ENCODE measurements around the gene TMEM128.
"Not testable (repeated sequence)": the region's sequence is repeated elsewhere in the genome, so short reads cannot be mapped to it uniquely, and the experiment has no call there.

Gene TMEM128

GRCh38 chr4:4248029-4248884 is at the start of gene TMEM128:
TMEM128 (minus strand) TSS chr4:4248223; CDS start chr4:4248202, 21 bp downstream.
- peak; percentile 94 for DNase-seq (ENCODE audit: low read depth)

GRCh38 chr4:4296283-4296846 is 48.3 kb upstream of the TMEM128 start:
- DNase-seq (ENCODE audit: low read depth) = no peak

GRCh38 chr4:4293279-4293678 is 45.3 kb upstream of the TMEM128 start:
- no peak for DNase-seq (ENCODE audit: low read depth)

- DNase-seq (ENCODE audit: low read depth) = peak; percentile 91
Observed at GRCh38 chr4:4289941-4290850, 42.2 kb upstream of the TMEM128 start, which contains the start of the genes LYAR and ZBTB49. LYAR (minus strand) TSS chr4:4290154; CDS start chr4:4283742, 6,412 bp downstream. ZBTB49 (plus strand) TSS chr4:4290251; CDS start chr4:4299946, 9,695 bp downstream.

- DNase-seq (ENCODE audit: low read depth) = peak; percentile 34
Observed at GRCh38 chr4:4289597-4289940, 41.5 kb upstream of the TMEM128 start.

- no peak for DNase-seq (ENCODE audit: low read depth)
Observed at GRCh38 chr4:4289055-4289454, 41.0 kb upstream of the TMEM128 start.

GRCh38 chr4:4288098-4288497 is 40.1 kb upstream of the TMEM128 start:
- DNase-seq (ENCODE audit: low read depth) = no peak

- DNase-seq (ENCODE audit: low read depth) = peak; percentile 68
Observed at GRCh38 chr4:4284827-4285618, 37.0 kb upstream of the TMEM128 start.

GRCh38 chr4:4281787-4282186 is 33.8 kb upstream of the TMEM128 start:
- no peak for DNase-seq (ENCODE audit: low read depth)

- DNase-seq (ENCODE audit: low read depth) = no peak
Observed at GRCh38 chr4:4277531-4277930, 29.5 kb upstream of the TMEM128 start.

GRCh38 chr4:4274226-4274625 is 26.2 kb upstream of the TMEM128 start:
- DNase-seq (ENCODE audit: low read depth) = no peak

GRCh38 chr4:4271912-4272311 is 23.9 kb upstream of the TMEM128 start:
- DNase-seq (ENCODE audit: low read depth) = peak; percentile 76

- DNase-seq (ENCODE audit: low read depth) = peak; percentile 60
Observed at GRCh38 chr4:4270529-4270928, 22.5 kb upstream of the TMEM128 start.

GRCh38 chr4:4269856-4270255 is 21.8 kb upstream of the TMEM128 start:
- DNase-seq (ENCODE audit: low read depth) = peak; percentile 81

GRCh38 chr4:4269331-4269731 is 21.3 kb upstream of the TMEM128 start:
- DNase-seq (ENCODE audit: low read depth) = no peak

GRCh38 chr4:4268776-4269175 is 20.8 kb upstream of the TMEM128 start:
- DNase-seq (ENCODE audit: low read depth) = no peak

GRCh38 chr4:4267981-4268380 is 20.0 kb upstream of the TMEM128 start:
- DNase-seq (ENCODE audit: low read depth) = peak; percentile 23

- peak; percentile 66 for DNase-seq (ENCODE audit: low read depth)
Observed at GRCh38 chr4:4260185-4260751, 12.2 kb upstream of the TMEM128 start.

- no peak for DNase-seq (ENCODE audit: low read depth)
Observed at GRCh38 chr4:4259484-4260100, 11.6 kb upstream of the TMEM128 start.

GRCh38 chr4:4257705-4258104 is 9.7 kb upstream of the TMEM128 start:
- not testable (repeated sequence) for DNase-seq (ENCODE audit: low read depth)

- no peak for DNase-seq (ENCODE audit: low read depth)
Observed at GRCh38 chr4:4256799-4257198, 8.8 kb upstream of the TMEM128 start.
